Nephron progenitor cell (in vitro differentiated cells): ENCODE data around the gene HADHA.

ENCODE experiments used
- DNase-seq: peaks from one replicate; pipeline ENCODE4 v3.0.0; 2021
- H3K27ac Mint-ChIP-seq: 2 replicates; pipeline ENCODE4 v1.8.0; 2021; ENCODE audit warnings: mild to moderate bottlenecking, moderate library complexity, mixed read lengths
- H3K27me3 Mint-ChIP-seq: 2 replicates; pipeline ENCODE4 v1.8.0; 2021; ENCODE audit warnings: mild to moderate bottlenecking, low read depth, mixed read lengths; ENCODE audit not compliant: poor library complexity
- H3K36me3 Mint-ChIP-seq: 2 replicates; pipeline ENCODE4 v1.8.0; 2021; ENCODE audit warnings: low read depth, mixed read lengths
- H3K4me1 Mint-ChIP-seq: 2 replicates; pipeline ENCODE4 v1.8.0; 2021; ENCODE audit warnings: mixed read lengths
- H3K4me3 Mint-ChIP-seq: 2 replicates; pipeline ENCODE4 v1.8.0; 2021; ENCODE audit warnings: mild to moderate bottlenecking, moderate library complexity, mixed read lengths
- H3K9me3 Mint-ChIP-seq: 2 replicates; pipeline ENCODE4 v1.8.0; 2021; ENCODE audit warnings: mild to moderate bottlenecking, moderate library complexity, mixed read lengths
- TF ChIP-seq, protein P1 (sequence below): fragments of 200-600 bp; sonication (generic); IDR thresholded peaks from 2 replicates; pipeline ENCODE4 v1.5.0; 2021; ENCODE audit warnings: antibody characterized with exemption

The HADHA gene

GRCh38 chr2:26195040-26195984, 49.1 kb downstream of the HADHA start:
- peaks cover 30% of the 10 kb centered on the region for H3K4me1 Mint-ChIP-seq
- DNase-seq, result no peak
- H3K36me3 Mint-ChIP-seq, result peaks cover 81% of the 10 kb centered on the region
- no peak overlapping the region for H3K27ac Mint-ChIP-seq
- TF ChIP-seq, protein P1, sequence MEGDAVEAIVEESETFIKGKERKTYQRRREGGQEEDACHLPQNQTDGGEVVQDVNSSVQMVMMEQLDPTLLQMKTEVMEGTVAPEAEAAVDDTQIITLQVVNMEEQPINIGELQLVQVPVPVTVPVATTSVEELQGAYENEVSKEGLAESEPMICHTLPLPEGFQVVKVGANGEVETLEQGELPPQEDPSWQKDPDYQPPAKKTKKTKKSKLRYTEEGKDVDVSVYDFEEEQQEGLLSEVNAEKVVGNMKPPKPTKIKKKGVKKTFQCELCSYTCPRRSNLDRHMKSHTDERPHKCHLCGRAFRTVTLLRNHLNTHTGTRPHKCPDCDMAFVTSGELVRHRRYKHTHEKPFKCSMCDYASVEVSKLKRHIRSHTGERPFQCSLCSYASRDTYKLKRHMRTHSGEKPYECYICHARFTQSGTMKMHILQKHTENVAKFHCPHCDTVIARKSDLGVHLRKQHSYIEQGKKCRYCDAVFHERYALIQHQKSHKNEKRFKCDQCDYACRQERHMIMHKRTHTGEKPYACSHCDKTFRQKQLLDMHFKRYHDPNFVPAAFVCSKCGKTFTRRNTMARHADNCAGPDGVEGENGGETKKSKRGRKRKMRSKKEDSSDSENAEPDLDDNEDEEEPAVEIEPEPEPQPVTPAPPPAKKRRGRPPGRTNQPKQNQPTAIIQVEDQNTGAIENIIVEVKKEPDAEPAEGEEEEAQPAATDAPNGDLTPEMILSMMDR, result no peak
- H3K27me3 Mint-ChIP-seq, result peaks cover 5% of the 10 kb centered on the region
- no peak overlapping the region for H3K4me3 Mint-ChIP-seq
- no peaks in the 10 kb centered on the region for H3K9me3 Mint-ChIP-seq

- Mint-ChIP-seq H3K4me3 (no peak overlapping the region), H3K4me1 (peaks cover 22% of the 10 kb centered on the region), H3K27me3 (peaks cover 5% of the 10 kb centered on the region), H3K27ac (no peak overlapping the region), H3K9me3 (no peaks in the 10 kb centered on the region), H3K36me3 (peaks cover 77% of the 10 kb centered on the region)
- TF ChIP-seq, protein P1, result no peak
- DNase-seq, result no peak
Observed at GRCh38 chr2:26193578-26194231, 50.7 kb downstream of the HADHA start.

- Mint-ChIP-seq H3K4me1 (peaks cover 8% of the 10 kb centered on the region), H3K9me3 (no peaks in the 10 kb centered on the region), H3K4me3 (no peak overlapping the region), H3K27ac (peak overlapping the region; percentile 77), H3K27me3 (peaks cover 6% of the 10 kb centered on the region), H3K36me3 (peaks cover 60% of the 10 kb centered on the region)
- TF ChIP-seq, protein P1, result no peak
- DNase-seq, result no peak
Observed at GRCh38 chr2:26191316-26192159, 52.9 kb downstream of the HADHA start.

- peaks cover 6% of the 10 kb centered on the region for H3K4me1 Mint-ChIP-seq
- H3K36me3 Mint-ChIP-seq, result peaks cover 53% of the 10 kb centered on the region
- peaks cover 18% of the 10 kb centered on the region for H3K27me3 Mint-ChIP-seq
- DNase-seq, result no peak
- H3K4me3 Mint-ChIP-seq, result no peak overlapping the region
- TF ChIP-seq, protein P1, result no peak
- no peak overlapping the region for H3K27ac Mint-ChIP-seq
- no peaks in the 10 kb centered on the region for H3K9me3 Mint-ChIP-seq
Observed at GRCh38 chr2:26190369-26190768, 54.1 kb downstream of the HADHA start.

DNA sequence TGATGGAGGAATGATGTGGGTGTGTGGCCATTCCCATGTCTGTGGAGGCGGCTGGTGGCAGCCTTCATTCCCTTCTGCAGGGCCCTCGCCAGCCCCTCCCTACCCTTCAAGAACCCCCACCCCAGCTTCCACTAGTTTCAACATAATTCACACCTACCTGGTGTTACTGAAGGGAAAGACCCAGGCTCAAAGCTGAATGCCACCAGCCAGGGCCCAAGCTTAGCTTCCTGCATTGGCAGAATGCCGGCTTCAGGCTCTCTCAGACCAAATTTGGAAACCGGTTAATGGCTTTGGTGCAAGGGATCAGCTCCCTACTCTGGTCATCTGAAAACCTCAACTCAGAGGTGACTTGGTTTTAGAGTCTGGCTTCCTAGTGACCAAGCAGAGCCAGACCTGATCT, 54.7 kb downstream of the HADHA start:
- peaks cover 47% of the 10 kb centered on the region for H3K36me3 Mint-ChIP-seq
- DNase-seq, result no peak
- no peaks in the 10 kb centered on the region for H3K4me1 Mint-ChIP-seq
- TF ChIP-seq, protein P1, result no peak
- H3K27ac Mint-ChIP-seq, result no peak overlapping the region
- peaks cover 17% of the 10 kb centered on the region for H3K27me3 Mint-ChIP-seq
- H3K4me3 Mint-ChIP-seq, result no peak overlapping the region
- H3K9me3 Mint-ChIP-seq, result no peaks in the 10 kb centered on the region
